Measurements from ENCODE around the gene NLE1.
"Not testable (repeated sequence)": the region's sequence is repeated elsewhere in the genome, so short reads cannot be mapped to it uniquely, and the experiment has no call there.

The NLE1 gene

GRCh38 chr17:35141681-35142466, at the start of gene NLE1:
Gene NLE1, minus strand, starts transcription at chr17:35142303. Its CDS starts 28 bp downstream, at chr17:35142275.
- DNase-seq: peak; percentile 91

- no peak for DNase-seq
Measured at GRCh38 chr17:35191001-35191695, 49.0 kb upstream of the NLE1 start.

- DNase-seq: no peak
Measured at GRCh38 chr17:35189291-35189690, 47.2 kb upstream of the NLE1 start.

GRCh38 chr17:35188111-35188510, 46.0 kb upstream of the NLE1 start:
- DNase-seq: no peak

GRCh38 chr17:35187481-35187880, 45.4 kb upstream of the NLE1 start:
- no peak for DNase-seq

- DNase-seq: no peak
Measured at GRCh38 chr17:35185849-35186248, 43.7 kb upstream of the NLE1 start.

- no peak for DNase-seq
Measured at GRCh38 chr17:35184274-35184673, 42.2 kb upstream of the NLE1 start.

- DNase-seq: no peak
Measured at GRCh38 chr17:35183332-35183731, 41.2 kb upstream of the NLE1 start.

- DNase-seq: not testable (repeated sequence)
Measured at GRCh38 chr17:35179379-35179778, 37.3 kb upstream of the NLE1 start.

GRCh38 chr17:35176897-35177296, 34.8 kb upstream of the NLE1 start:
- DNase-seq: no peak

- DNase-seq: no peak
Measured at GRCh38 chr17:35175638-35176415, 33.7 kb upstream of the NLE1 start.

GRCh38 chr17:35174835-35175334, 32.8 kb upstream of the NLE1 start:
- DNase-seq: no peak

GRCh38 chr17:35172321-35172720, 30.2 kb upstream of the NLE1 start:
- not testable (repeated sequence) for DNase-seq

GRCh38 chr17:35171834-35172233, 29.7 kb upstream of the NLE1 start:
- DNase-seq: peak; percentile 54

- DNase-seq: peak; percentile 76
Measured at GRCh38 chr17:35170968-35171771, 29.1 kb upstream of the NLE1 start.

- no peak for DNase-seq
Measured at GRCh38 chr17:35169835-35170363, 27.8 kb upstream of the NLE1 start.

- DNase-seq: no peak
Measured at GRCh38 chr17:35167666-35168065, 25.6 kb upstream of the NLE1 start.

GRCh38 chr17:35167046-35167445, 24.9 kb upstream of the NLE1 start:
- DNase-seq: no peak

- no peak for DNase-seq
Measured at GRCh38 chr17:35166526-35166925, 24.4 kb upstream of the NLE1 start.

- DNase-seq: no peak
Measured at GRCh38 chr17:35164716-35165115, 22.6 kb upstream of the NLE1 start.

GRCh38 chr17:35163886-35164285, 21.8 kb upstream of the NLE1 start:
- DNase-seq: no peak

GRCh38 chr17:35162755-35163154, 20.7 kb upstream of the NLE1 start:
- no peak for DNase-seq

All from CD4-positive, alpha-beta T cell treated with Interleukin-12 subunit alpha and Interleukin-12 subunit beta, for 1 hour (primary cell).